Gastrocnemius medialis (tissue), 4 donors: ENCODE measurements around the gene RAX2. TPM values are rescaled to one million over a fixed set of nuclear protein-coding genes. Genes with fewer than 3 reads are reported as not detected.

Source experiments
- ATAC-seq, 2 donors: fragments of 150-250 bp; one replicate each; pipeline ENCODE4 v1.9.1; 2016
- DNase-seq, 2 donors: peaks; one replicate each; pipeline ENCODE4 v3.0.0-alpha.2; 2019
- H3K27ac ChIP-seq, 4 donors: fragments of 200-600 bp; sonication (generic); 1 replicate in 1 of 4; 2 replicates in 3 of 4; pipeline ENCODE4 v1.5.1; 2016 to 2018; ENCODE audit warnings: mild to moderate bottlenecking in 2 of 4, moderate library complexity in 1 of 4
- H3K27me3 ChIP-seq, 3 donors: fragments of 200-600 bp; sonication (generic) in 2 of 3; 1 replicate in 1 of 3; 2 replicates in 2 of 3; pipeline versions ENCODE4 v1.5.1 to v1.6.0; 2016 to 2019; ENCODE audit warnings: mild to moderate bottlenecking in 1 of 3, moderate library complexity in 1 of 3
- H3K36me3 ChIP-seq, 2 donors: fragments of 200-600 bp; sonication (generic) in 1 of 2; one replicate each; pipeline ENCODE4 v1.5.1; 2017 to 2018
- H3K4me1 ChIP-seq, 2 donors: fragments of 200-600 bp; sonication (generic) in 1 of 2; one replicate each; pipeline ENCODE4 v1.5.1; 2016 to 2017; ENCODE audit warnings: mild to moderate bottlenecking in 2 of 2
- H3K4me3 ChIP-seq, 4 donors: fragments of 200-600 bp; sonication (generic) in 3 of 4; 1 replicate in 1 of 4; 2 replicates in 3 of 4; pipeline ENCODE4 v1.5.1; 2016 to 2019; ENCODE audit warnings: mild to moderate bottlenecking in 2 of 4
- H3K9me3 ChIP-seq, 3 donors: fragments of 200-600 bp; sonication (generic) in 2 of 3; 1 replicate in 1 of 3; 2 replicates in 2 of 3; pipeline ENCODE4 v1.5.1; 2016 to 2019
- POLR2A ChIP-seq, 2 donors: fragments of 450-650 bp; IDR thresholded peaks; one replicate each; pipeline ENCODE4 v1.6.1; 2017; ENCODE audit warnings: antibody characterized with exemption in 2 of 2, mild to moderate bottlenecking in 2 of 2, moderate library complexity in 2 of 2
- in situ Hi-C, 4 donors: fragments of 200-750 bp; cut with MboI; loops; one replicate each; pipeline versions ENCODE4 v1.15.0 to v1.8.0; 2017; ENCODE audit warnings: low sequenced_read_pairs in 4 of 4
- intact Hi-C: fragments of 100-400 bp; cut with DNase I; formaldehyde crosslinking; loops from one replicate; pipeline ENCODE4 v1.15.1; 2023; ENCODE audit warnings: low total_unique reads
- total RNA-seq, 4 donors: library from RNA; depleted of rRNA; stranded (reverse); fragments of >200 nt; gene quantifications; one replicate each; pipeline versions ENCODE4 v1.1.0 to v1.2.3, GENCODE V29; 2016
- TF ChIP-seq, protein P1 (sequence below), 5 experiments: fragments of 450-650 bp in 3 of 5; fragments of 200-600 bp in 2 of 5; sonication (generic) in 2 of 5; IDR thresholded peaks in 4 of 5; conservative IDR thresholded peaks in 1 of 5; 1 replicate in 4 of 5; 2 replicates in 1 of 5; pipeline ENCODE4 v1.5.1; 2016 to 2019; ENCODE audit warnings: antibody characterized with exemption in 5 of 5, mild to moderate bottlenecking in 3 of 5, moderate library complexity in 3 of 5

RAX2 gene
- total RNA-seq, 4 donors from 2014 or later = not detected

DNA sequence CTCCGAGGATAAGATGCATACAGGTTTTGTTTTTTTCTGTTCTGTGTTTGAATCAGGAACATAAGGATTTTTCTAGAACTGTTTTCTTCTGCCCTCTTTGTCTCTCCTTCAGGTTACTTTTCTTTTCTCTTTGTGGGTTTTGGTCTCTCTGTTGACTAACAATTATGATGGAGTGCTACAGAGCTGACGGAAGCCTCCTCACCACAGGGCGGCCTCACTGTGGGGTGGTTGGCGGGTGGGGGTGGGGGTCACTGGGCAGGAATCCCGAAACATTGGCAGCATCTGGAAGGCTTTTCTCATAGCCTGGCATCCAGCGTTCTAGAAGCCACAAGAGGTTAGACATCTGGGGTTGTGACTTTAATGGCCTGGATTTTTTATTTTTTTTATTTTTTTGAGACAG, 26.1 kb upstream of the RAX2 start:
- Histone ChIP-seq H3K27me3 (peaks cover 36 to 51% (median 43%) of the 10 kb centered on the region in 3 donors), H3K27ac (no peak overlapping the region), H3K4me1 (peaks cover 0 to 3% of the 10 kb centered on the region in 2 donors), H3K9me3 (no peaks in the 10 kb centered on the region), H3K36me3 (no peaks in the 10 kb centered on the region), H3K4me3 (no peak overlapping the region)
- no peak for ATAC-seq
- no peak for TF ChIP-seq POLR2A (IDR thresholded peaks at IDR 0.05)
- TF ChIP-seq, protein P1, sequence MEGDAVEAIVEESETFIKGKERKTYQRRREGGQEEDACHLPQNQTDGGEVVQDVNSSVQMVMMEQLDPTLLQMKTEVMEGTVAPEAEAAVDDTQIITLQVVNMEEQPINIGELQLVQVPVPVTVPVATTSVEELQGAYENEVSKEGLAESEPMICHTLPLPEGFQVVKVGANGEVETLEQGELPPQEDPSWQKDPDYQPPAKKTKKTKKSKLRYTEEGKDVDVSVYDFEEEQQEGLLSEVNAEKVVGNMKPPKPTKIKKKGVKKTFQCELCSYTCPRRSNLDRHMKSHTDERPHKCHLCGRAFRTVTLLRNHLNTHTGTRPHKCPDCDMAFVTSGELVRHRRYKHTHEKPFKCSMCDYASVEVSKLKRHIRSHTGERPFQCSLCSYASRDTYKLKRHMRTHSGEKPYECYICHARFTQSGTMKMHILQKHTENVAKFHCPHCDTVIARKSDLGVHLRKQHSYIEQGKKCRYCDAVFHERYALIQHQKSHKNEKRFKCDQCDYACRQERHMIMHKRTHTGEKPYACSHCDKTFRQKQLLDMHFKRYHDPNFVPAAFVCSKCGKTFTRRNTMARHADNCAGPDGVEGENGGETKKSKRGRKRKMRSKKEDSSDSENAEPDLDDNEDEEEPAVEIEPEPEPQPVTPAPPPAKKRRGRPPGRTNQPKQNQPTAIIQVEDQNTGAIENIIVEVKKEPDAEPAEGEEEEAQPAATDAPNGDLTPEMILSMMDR (IDR thresholded peaks at IDR 0.05 in 4 of 5, conservative IDR thresholded peaks at IDR 0.05 in 1 of 5) = no peak
- intact Hi-C loops (no loop called here), in situ Hi-C loops (no loop called here)
- DNase-seq = no peak

DNA sequence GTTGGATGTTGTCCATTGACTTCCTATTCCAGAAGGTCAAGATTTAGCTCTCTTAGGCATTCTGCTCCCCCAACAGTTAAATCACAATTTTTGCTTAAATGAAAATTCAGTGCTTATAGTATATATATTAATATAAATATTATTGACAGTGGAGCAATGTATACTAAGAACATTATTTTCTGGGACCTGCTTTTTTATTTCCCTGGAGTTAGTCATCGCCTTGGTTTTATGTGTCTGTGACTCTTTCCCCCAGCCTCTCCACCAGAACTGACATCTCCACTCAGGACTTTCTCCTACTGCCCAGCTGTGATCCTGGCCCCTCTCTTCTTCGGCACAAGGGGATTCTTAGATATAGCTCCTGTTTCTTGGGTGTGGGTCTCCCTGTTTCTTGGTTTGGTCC, 24.3 kb upstream of the RAX2 start:
- TF ChIP-seq, protein P1 (IDR thresholded peaks at IDR 0.05 in 4 of 5, conservative IDR thresholded peaks at IDR 0.05 in 1 of 5) = no peak
- TF ChIP-seq POLR2A (IDR thresholded peaks at IDR 0.05) = no peak
- Histone ChIP-seq H3K27ac (no peak overlapping the region), H3K4me3 (no peak overlapping the region), H3K4me1 (peaks cover 0 to 2% of the 10 kb centered on the region in 2 donors), H3K27me3 (peaks cover 22 to 39% (median 29%) of the 10 kb centered on the region in 3 donors), H3K9me3 (no peaks in the 10 kb centered on the region), H3K36me3 (no peaks in the 10 kb centered on the region)
- DNase-seq (no peak), ATAC-seq (no peak)
- intact Hi-C loops (no loop called here), in situ Hi-C loops (no loop called here)

DNA sequence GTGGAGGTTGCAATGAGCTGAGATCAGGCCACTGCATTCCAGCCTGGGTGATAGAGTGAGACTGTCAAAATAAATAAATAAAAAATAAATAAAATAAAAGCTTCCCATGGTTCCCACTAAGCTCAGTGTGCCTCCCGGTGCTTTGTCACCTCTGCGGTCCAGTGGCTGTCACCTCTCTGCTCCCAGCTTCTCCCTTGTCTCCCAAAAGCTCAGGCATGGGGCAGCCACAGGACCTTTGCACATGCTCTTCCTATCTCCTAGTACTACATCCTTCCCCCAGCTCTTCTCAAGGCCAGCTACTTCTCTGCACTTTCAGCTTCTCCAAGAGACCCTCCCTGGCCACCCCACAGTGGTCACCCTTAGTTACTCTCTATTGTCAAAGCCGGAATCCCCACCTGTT, 21.8 kb upstream of the RAX2 start:
- H3K36me3 ChIP-seq = no peaks in the 10 kb centered on the region
- no peaks in the 10 kb centered on the region for H3K9me3 ChIP-seq
- TF ChIP-seq, protein P1 (IDR thresholded peaks at IDR 0.05 in 4 of 5, conservative IDR thresholded peaks at IDR 0.05 in 1 of 5) = no peak
- no peak for TF ChIP-seq POLR2A (IDR thresholded peaks at IDR 0.05)
- in situ Hi-C loops (no loop called here), intact Hi-C loops (no loop called here)
- peaks cover 8 to 22% (median 13%) of the 10 kb centered on the region in 3 donors for H3K27me3 ChIP-seq
- H3K4me1 ChIP-seq = no peaks in the 10 kb centered on the region
- ATAC-seq (no peak), DNase-seq (no peak)
- H3K27ac ChIP-seq = no peak overlapping the region
- H3K4me3 ChIP-seq = no peak overlapping the region

DNA sequence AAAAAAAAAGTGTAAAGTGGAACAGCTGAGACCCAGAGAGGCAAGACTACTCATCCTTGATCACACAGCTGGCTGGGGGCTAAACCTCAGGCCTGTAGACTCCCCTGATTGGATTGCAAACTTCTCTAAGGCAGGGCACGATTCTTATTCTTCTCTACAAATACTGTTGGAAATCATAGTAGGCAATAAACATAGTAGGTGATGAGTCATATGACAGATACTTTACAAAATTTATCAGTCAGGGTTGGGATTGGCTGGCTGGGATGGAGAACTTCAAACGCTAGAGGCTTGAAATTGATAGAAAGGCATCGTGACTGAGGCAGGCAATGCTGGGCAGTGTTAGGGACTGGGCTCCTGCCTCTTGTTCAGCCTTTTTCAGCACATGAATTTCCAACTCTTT, 20.1 kb upstream of the RAX2 start:
- H3K4me1 ChIP-seq = no peaks in the 10 kb centered on the region
- in situ Hi-C loops (no loop called here), intact Hi-C loops (no loop called here)
- H3K4me3 ChIP-seq = no peak overlapping the region
- TF ChIP-seq POLR2A (IDR thresholded peaks at IDR 0.05) = no peak
- TF ChIP-seq, protein P1 (IDR thresholded peaks at IDR 0.05 in 4 of 5, conservative IDR thresholded peaks at IDR 0.05 in 1 of 5) = no peak
- no peaks in the 10 kb centered on the region for H3K9me3 ChIP-seq
- DNase-seq (no peak), ATAC-seq (no peak)
- no peak overlapping the region for H3K27ac ChIP-seq
- no peaks in the 10 kb centered on the region for H3K36me3 ChIP-seq
- H3K27me3 ChIP-seq = peaks cover 6 to 23% (median 12%) of the 10 kb centered on the region in 3 donors

DNA sequence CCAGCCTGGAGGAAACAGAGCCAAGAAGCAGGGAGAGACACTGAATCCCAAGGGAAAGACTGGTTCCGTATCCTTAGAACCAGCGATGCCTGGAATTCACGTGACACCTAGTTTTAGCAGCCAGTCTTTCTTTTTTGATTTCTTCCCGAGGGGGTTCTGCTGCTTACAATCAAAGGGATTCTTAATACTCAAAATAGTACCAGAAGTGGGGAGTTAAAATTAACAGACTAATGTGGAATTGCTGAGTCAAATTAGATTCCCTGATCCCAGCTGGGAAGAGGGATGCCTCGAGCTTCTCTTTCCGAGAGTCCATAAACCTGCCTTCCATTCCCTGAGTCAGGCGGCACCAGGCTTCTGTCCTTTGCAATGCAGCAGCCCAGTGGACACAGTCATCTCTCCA, 18.9 kb upstream of the RAX2 start:
- intact Hi-C loops = no loop called here
- no peak for ATAC-seq

More for the DNA sequence above, 18.9 kb upstream of the RAX2 start:
- TF ChIP-seq, protein P1 (IDR thresholded peaks at IDR 0.05 in 4 of 5, conservative IDR thresholded peaks at IDR 0.05 in 1 of 5) = no peak
- TF ChIP-seq POLR2A (IDR thresholded peaks at IDR 0.05) = no peak
- DNase-seq = no peak
- Histone ChIP-seq H3K27ac (no peak overlapping the region), H3K36me3 (no peaks in the 10 kb centered on the region), H3K4me3 (no peak overlapping the region), H3K9me3 (no peaks in the 10 kb centered on the region), H3K4me1 (no peaks in the 10 kb centered on the region), H3K27me3 (peaks cover 13 to 19% (median 15%) of the 10 kb centered on the region in 3 donors)
- in situ Hi-C loops = no loop called here
